Naive thymus-derived CD4-positive, alpha-beta T cell (primary cell): Measurements from ENCODE around the gene USH2A. TPM values are rescaled to one million over a fixed set of nuclear protein-coding genes. Genes with fewer than 3 reads are reported as not detected.

Experiments used
- ATAC-seq: fragments of 150-1000 bp; cut with Tn5 transposase; 2 replicates; pipeline ENCODE4 v1.10.0; 2021; ENCODE audit warnings: mild to moderate bottlenecking, moderate library complexity
- CTCF ChIA-PET: fragments of 350-600 bp; sonication (Branson Sonifier 250); formaldehyde crosslinking; loops from one replicate; lab custom pipeline; 2021; ENCODE audit warnings: antibody characterized with exemption; lab: Charles Lee
- POLR2A ChIA-PET: fragments of 350-600 bp; sonication (Branson Sonifier 250); formaldehyde crosslinking; loops from one replicate; lab custom pipeline; 2021; ENCODE audit warnings: antibody characterized with exemption, inconsistent platforms; lab: Charles Lee
- DNase-seq, 9 donors: peaks; one replicate each; pipeline versions ENCODE4 v3.0.0 to v3.0.0-alpha.2; 2020 to 2022; ENCODE audit warnings: mixed read lengths in 1 of 9
- H3K27ac ChIP-seq: one replicate; pipeline ENCODE4 v1.7.0; 2013; ENCODE audit warnings: mild to moderate bottlenecking, low read depth, low read length, moderate library complexity
- H3K27me3 ChIP-seq, 2 donors: one replicate each; pipeline ENCODE4 v1.7.0; 2013; ENCODE audit warnings: low read length in 2 of 2, mild to moderate bottlenecking in 2 of 2, moderate library complexity in 2 of 2; ENCODE audit not compliant: control insufficient read depth in 2 of 2, insufficient read depth in 2 of 2
- H3K36me3 ChIP-seq, 3 experiments: 1 replicate in 2 of 3; 2 replicates in 1 of 3; pipeline ENCODE4 v1.7.0; 2013; ENCODE audit warnings: low read length in 3 of 3, mild to moderate bottlenecking in 3 of 3, moderate library complexity in 1 of 3; ENCODE audit not compliant: insufficient read depth in 3 of 3, control insufficient read depth in 2 of 3
- H3K4me1 ChIP-seq, 2 donors: one replicate each; pipeline ENCODE4 v1.7.0; 2013; ENCODE audit warnings: low read length in 2 of 2, mild to moderate bottlenecking in 2 of 2, moderate library complexity in 1 of 2; ENCODE audit not compliant: control insufficient read depth in 2 of 2, insufficient read depth in 2 of 2
- H3K4me3 ChIP-seq: 2 replicates; pipeline ENCODE4 v1.7.0; 2013; ENCODE audit warnings: mild to moderate bottlenecking, low read length
- H3K9me3 ChIP-seq, 3 experiments: 1 replicate in 2 of 3; 2 replicates in 1 of 3; pipeline ENCODE4 v1.7.0; 2013; ENCODE audit warnings: low read length in 3 of 3; ENCODE audit not compliant: control insufficient read depth in 2 of 3
- H3K27ac Mint-ChIP-seq, 9 donors: one replicate each; pipeline ENCODE4 v1.8.0; 2020 to 2022; ENCODE audit warnings: mixed read lengths in 9 of 9, mild to moderate bottlenecking in 8 of 9, moderate library complexity in 5 of 9, inconsistent platforms in 2 of 9
- H3K27me3 Mint-ChIP-seq, 5 donors: one replicate each; pipeline ENCODE4 v1.8.0; 2021 to 2022; ENCODE audit warnings: mixed read lengths in 5 of 5, mild to moderate bottlenecking in 1 of 5
- H3K36me3 Mint-ChIP-seq, 5 donors: one replicate each; pipeline ENCODE4 v1.8.0; 2020 to 2022; ENCODE audit warnings: mixed read lengths in 5 of 5, mild to moderate bottlenecking in 3 of 5, inconsistent platforms in 1 of 5
- H3K4me1 Mint-ChIP-seq, 7 donors: one replicate each; pipeline ENCODE4 v1.8.0; 2020 to 2022; ENCODE audit warnings: mixed read lengths in 7 of 7, mild to moderate bottlenecking in 3 of 7, inconsistent platforms in 1 of 7
- H3K4me3 Mint-ChIP-seq, 10 donors: one replicate each; pipeline ENCODE4 v1.8.0; 2020 to 2022; ENCODE audit warnings: mild to moderate bottlenecking in 10 of 10, mixed read lengths in 10 of 10, moderate library complexity in 6 of 10, inconsistent platforms in 2 of 10
- H3K9me3 Mint-ChIP-seq, 11 donors: one replicate each; pipeline ENCODE4 v1.8.0; 2020 to 2022; ENCODE audit warnings: mixed read lengths in 11 of 11, mild to moderate bottlenecking in 4 of 11, inconsistent platforms in 1 of 11, moderate library complexity in 1 of 11
- intact Hi-C, 2 donors: fragments of 100-400 bp; cut with micrococcal nuclease; formaldehyde crosslinking; loops; one replicate each; pipeline ENCODE4 v1.15.1; 2023
- polyA plus RNA-seq, 2 donors: library from polyadenylated mRNA; unstranded; fragments of 300-500 nt; fragmentation: Illumina TruSeq; gene quantifications; one replicate each; pipeline ENCODE4 v1.2.3, GENCODE V29; 2021
- total RNA-seq, 6 experiments: library from RNA in 5 of 6; stranded (reverse) in 5 of 6; gene quantifications; 1 replicate in 5 of 6; 2 replicates in 1 of 6; pipeline ENCODE4 v1.2.3 and lab custom pipeline; 2021 to 2026

Gene USH2A
- total and polyA plus RNA-seq, 7 experiments from 2014 or later = not detected

DNA sequence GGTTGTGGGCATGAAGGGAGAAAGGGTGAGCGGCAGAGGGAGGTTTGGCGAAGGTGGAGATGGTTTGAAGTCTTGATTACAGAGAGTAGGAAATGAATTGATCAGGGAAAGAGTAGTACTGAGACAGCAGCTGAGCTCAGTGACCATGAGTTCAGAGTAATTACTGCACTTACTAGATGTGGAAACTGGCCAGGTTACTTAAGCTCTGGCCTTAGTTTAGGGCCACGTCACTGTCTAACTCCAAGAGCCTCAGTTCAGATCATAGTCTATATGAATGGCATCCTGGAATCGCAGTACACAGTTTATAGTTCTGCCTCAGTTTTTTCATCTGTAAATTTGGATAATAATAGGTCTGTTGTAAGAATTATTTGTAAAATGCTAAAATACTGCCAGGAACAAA, 778.1 kb downstream of the USH2A start:
- no peak for DNase-seq
- Histone ChIP-seq H3K9me3 (no peaks in the 10 kb centered on the region), H3K36me3 (no peaks in the 10 kb centered on the region), H3K4me3 (no peak overlapping the region), H3K27me3 (no peaks in the 10 kb centered on the region), H3K4me1 (no peaks in the 10 kb centered on the region), H3K27ac (no peak overlapping the region)
- ATAC-seq = no peak
- ChIA-PET POLR2A (no interaction called here), CTCF (no interaction called here)
- Mint-ChIP-seq H3K27me3 (peaks cover 0 to 13% (median 7%) of the 10 kb centered on the region in 5 donors), H3K36me3 (no peaks in the 10 kb centered on the region), H3K4me3 (no peak overlapping the region), H3K4me1 (no peaks in the 10 kb centered on the region), H3K9me3 (peaks cover 0 to 4% (median 0%) of the 10 kb centered on the region in 11 donors), H3K27ac (no peak overlapping the region)
- intact Hi-C loops = no loop called here

DNA sequence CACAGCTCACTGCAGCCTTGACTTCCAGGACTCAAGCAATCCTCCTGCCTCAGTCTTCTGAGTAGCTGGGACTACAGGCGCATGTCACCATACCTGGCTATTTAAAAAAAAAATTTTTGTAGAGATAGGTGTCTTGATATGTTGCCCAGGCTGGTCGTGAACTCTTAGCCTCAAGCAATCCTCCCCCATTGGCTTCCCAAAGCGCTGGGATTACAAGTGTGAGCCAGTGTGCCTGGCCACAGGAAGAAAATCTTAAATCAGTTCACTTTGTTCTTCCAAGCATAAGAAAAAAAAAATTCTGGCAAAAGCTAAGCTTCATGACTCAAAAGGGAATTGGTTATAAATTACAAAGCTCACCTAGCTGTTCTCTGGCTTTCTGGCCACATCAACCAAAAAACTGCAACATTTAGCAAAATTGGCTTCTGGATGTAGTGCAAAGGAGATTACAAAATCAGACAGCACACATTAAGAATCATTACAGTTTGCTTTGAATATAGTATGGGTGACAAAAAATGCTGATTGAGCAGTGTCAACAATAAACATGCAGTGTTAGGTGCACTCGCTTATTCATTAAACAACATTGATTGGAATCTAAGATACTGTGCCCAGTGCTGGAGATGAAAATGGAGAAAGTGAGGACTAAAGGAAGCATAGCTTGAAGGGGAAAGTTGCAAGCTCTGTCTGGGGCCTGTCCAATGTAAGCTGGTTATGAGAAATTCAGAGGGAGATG, 779.5 kb downstream of the USH2A start:
- no peak overlapping the region for H3K27ac Mint-ChIP-seq
- Histone ChIP-seq H3K36me3 (no peaks in the 10 kb centered on the region), H3K27ac (no peak overlapping the region), H3K4me3 (no peak overlapping the region), H3K4me1 (no peaks in the 10 kb centered on the region), H3K9me3 (no peaks in the 10 kb centered on the region), H3K27me3 (no peaks in the 10 kb centered on the region)
- H3K27me3 Mint-ChIP-seq = peaks cover 0 to 13% (median 4%) of the 10 kb centered on the region in 5 donors
- ChIA-PET CTCF (no interaction called here), POLR2A (no interaction called here)
- ATAC-seq (no peak), DNase-seq (no peak)
- H3K4me3 Mint-ChIP-seq = no peak overlapping the region
- H3K36me3 Mint-ChIP-seq = no peaks in the 10 kb centered on the region
- H3K4me1 Mint-ChIP-seq = no peaks in the 10 kb centered on the region
- peaks cover 0 to 4% (median 0%) of the 10 kb centered on the region in 11 donors for H3K9me3 Mint-ChIP-seq
- intact Hi-C loops = no loop called here

DNA sequence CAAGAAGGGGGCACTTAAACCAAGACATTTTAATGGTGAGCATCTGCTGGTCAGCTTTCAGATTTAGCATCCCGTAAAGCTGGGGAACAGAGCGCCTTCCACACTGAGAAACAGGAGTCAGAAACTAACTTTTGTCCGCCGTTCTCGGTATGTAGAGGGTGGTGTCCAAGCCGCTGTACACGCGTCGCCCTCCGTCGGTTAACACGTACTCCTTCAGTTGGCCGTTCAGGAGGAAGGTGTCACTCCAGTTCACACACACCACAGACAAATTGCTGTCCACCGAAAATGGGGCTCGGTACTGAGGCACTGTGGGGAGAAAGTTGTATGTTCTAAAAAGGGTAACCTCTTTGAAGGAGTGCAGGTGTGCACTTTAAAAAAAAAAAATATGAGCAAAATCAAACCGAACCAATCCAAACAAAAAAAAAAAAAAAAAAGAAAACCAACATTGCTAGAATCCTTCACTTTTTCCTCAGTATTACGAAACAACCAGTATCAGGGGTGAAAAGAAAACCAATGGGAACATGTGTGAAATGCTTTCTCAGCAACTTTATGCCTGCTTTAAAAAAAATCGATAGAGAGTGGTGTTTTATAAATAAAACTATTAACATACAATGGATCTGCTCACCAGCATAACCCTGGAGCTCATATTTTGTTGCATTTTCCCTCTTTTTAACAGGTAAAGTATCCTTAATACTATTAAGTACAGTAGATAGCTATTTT, 782.7 kb downstream of the USH2A start:
- Histone ChIP-seq H3K27me3 (no peaks in the 10 kb centered on the region), H3K4me1 (no peaks in the 10 kb centered on the region), H3K4me3 (no peak overlapping the region), H3K9me3 (no peaks in the 10 kb centered on the region), H3K27ac (no peak overlapping the region), H3K36me3 (no peaks in the 10 kb centered on the region)
- ATAC-seq = no peak
- intact Hi-C loops = no loop called here
- Mint-ChIP-seq H3K27me3 (peaks cover 0 to 6% (median 5%) of the 10 kb centered on the region in 5 donors), H3K4me3 (no peak overlapping the region), H3K4me1 (no peaks in the 10 kb centered on the region), H3K9me3 (no peaks in the 10 kb centered on the region), H3K36me3 (no peaks in the 10 kb centered on the region), H3K27ac (no peak overlapping the region)
- no peak for DNase-seq
- CTCF ChIA-PET = no interaction called here
- POLR2A ChIA-PET = no interaction called here

DNA sequence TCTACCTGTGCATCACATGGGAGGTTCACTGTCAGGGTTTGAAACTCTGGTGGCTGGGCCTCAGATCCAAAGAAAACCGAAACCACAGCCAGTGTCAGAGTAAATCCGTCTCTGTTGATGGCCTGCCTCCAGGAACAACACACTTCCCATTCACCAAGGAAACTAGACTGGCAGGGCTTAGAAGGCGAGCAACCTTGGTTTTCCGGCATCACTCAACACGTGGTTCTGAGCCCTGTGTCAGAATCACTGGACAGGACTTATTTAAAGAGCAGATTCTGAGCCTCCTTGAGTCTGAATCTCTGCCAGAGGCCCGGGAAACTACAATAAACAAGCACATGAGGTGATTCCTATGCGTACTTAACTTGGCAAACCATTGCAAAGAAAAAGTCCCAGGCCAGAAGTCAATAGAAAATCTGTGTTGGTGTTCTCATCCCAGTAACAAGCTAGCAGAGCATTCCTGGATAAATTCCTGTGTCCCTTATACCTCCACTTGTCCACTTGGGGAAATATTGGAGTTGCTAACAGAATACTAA, 786.1 kb downstream of the USH2A start:
- Histone ChIP-seq H3K27me3 (no peaks in the 10 kb centered on the region), H3K4me1 (no peaks in the 10 kb centered on the region), H3K27ac (no peak overlapping the region), H3K4me3 (no peak overlapping the region), H3K36me3 (no peaks in the 10 kb centered on the region), H3K9me3 (no peaks in the 10 kb centered on the region)
- no peaks in the 10 kb centered on the region for H3K4me1 Mint-ChIP-seq
- H3K27ac Mint-ChIP-seq = no peak overlapping the region
- H3K27me3 Mint-ChIP-seq = peaks cover 0 to 33% (median 9%) of the 10 kb centered on the region in 5 donors
- intact Hi-C loops = no loop called here
- DNase-seq = no peak
- peaks cover 0 to 2% (median 0%) of the 10 kb centered on the region in 11 donors for H3K9me3 Mint-ChIP-seq
- POLR2A ChIA-PET = no interaction called here
- no peak overlapping the region for H3K4me3 Mint-ChIP-seq
- no peak for ATAC-seq
- CTCF ChIA-PET = no interaction called here
- no peaks in the 10 kb centered on the region for H3K36me3 Mint-ChIP-seq

DNA sequence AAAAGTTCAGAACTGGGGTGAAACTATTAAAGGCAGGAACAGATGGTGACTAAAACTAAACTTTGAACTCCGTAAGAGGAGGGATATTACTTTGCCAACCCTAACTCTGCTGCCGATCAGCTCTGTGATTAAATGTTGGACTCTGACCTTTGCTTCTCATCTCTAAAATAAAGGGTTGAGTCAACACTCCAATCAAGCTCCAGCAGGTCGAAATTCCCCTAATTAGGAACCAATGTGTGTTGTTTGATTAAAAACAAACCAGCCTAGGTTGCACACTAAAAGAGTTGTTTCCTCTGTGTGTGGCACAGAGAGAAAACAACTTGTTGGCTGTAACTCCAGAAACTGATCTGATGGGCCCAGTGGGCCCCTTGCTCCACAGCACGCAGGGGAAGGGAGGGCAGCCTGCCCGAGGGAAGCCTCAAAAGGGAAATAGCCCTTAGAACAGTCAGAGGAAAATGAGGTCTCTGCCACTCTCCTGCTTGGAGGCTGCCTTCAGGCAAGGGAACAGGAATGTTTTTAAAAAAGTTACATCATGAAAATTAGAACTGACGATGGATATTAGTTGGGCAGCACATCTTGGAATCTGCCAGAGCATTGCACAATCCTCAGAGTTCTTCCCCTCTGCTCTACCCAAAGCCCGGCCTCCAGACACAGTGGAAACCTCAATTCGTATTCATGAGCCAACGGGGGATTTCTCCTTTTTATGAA, 786.8 kb downstream of the USH2A start:
- no peaks in the 10 kb centered on the region for H3K4me1 ChIP-seq
- POLR2A ChIA-PET = no interaction called here
- ATAC-seq (no peak), DNase-seq (no peak)
- no peaks in the 10 kb centered on the region for H3K9me3 ChIP-seq
- Mint-ChIP-seq H3K4me1 (no peaks in the 10 kb centered on the region), H3K36me3 (no peaks in the 10 kb centered on the region), H3K4me3 (no peak overlapping the region), H3K27me3 (peaks cover 0 to 36% (median 9%) of the 10 kb centered on the region in 5 donors), H3K9me3 (peaks cover 0 to 2% (median 0%) of the 10 kb centered on the region in 11 donors), H3K27ac (no peak overlapping the region)
- no peak overlapping the region for H3K4me3 ChIP-seq
- no peaks in the 10 kb centered on the region for H3K36me3 ChIP-seq
- CTCF ChIA-PET = no interaction called here
- intact Hi-C loops = no loop called here
- H3K27me3 ChIP-seq = no peaks in the 10 kb centered on the region
- no peak overlapping the region for H3K27ac ChIP-seq

DNA sequence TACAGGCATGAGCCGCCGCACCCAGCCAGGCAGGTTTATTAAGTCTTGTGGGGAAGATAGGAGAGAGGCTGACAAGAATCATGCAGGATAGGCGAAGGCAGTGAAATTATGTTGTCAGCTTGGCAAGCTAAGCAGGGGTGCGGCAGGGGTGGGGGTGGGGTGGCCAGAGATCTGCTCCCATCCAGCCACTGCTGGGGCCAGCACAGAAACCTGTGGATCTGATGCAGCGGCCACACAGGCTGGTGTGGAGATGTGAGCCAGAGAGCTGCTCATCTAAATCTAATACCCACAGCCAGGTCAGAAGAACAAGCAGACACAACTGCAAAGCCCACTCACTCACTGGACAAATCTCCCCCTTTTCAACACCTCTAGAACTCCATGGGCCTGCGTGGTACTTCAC, 787.4 kb downstream of the USH2A start:
- Mint-ChIP-seq H3K27me3 (peaks cover 0 to 36% (median 9%) of the 10 kb centered on the region in 5 donors), H3K36me3 (no peaks in the 10 kb centered on the region), H3K9me3 (peaks cover 0 to 2% (median 0%) of the 10 kb centered on the region in 11 donors), H3K4me3 (no peak overlapping the region), H3K27ac (no peak overlapping the region), H3K4me1 (no peaks in the 10 kb centered on the region)
- H3K9me3 ChIP-seq = no peaks in the 10 kb centered on the region
- no peak for DNase-seq
- no peaks in the 10 kb centered on the region for H3K4me1 ChIP-seq
- no peak for ATAC-seq
- H3K4me3 ChIP-seq = no peak overlapping the region
- no peaks in the 10 kb centered on the region for H3K36me3 ChIP-seq
- ChIA-PET CTCF (no interaction called here), POLR2A (no interaction called here)
- no peaks in the 10 kb centered on the region for H3K27me3 ChIP-seq
- no peak overlapping the region for H3K27ac ChIP-seq
- intact Hi-C loops = no loop called here
